DMS114 treated with DMSO at 0.1 percent for 48 hours (cell line): ENCODE measurements around the gene CDKAL1.
"Not testable (repeated sequence)": the region's sequence is repeated elsewhere in the genome, so short reads cannot be mapped to it uniquely, and the experiment has no call there.

Experiments used
- DNase-seq: peaks from one replicate; lab custom pipeline; 2025; ENCODE audit not compliant: unreplicated experiment; lab: John Stamatoyannopoulos, UW

The CDKAL1 gene

GRCh38 chr6:20827798-20828197 lies 293.5 kb downstream of the CDKAL1 start:
- no peak for DNase-seq

GRCh38 chr6:20830576-20830975 lies 296.3 kb downstream of the CDKAL1 start:
- no peak for DNase-seq

GRCh38 chr6:20831251-20831650 lies 297.0 kb downstream of the CDKAL1 start:
- DNase-seq: not testable (repeated sequence)

- no peak for DNase-seq
These were observed 299.7 kb downstream of the CDKAL1 start for GRCh38 chr6:20833881-20834515.

GRCh38 chr6:20835315-20836010 lies 301.2 kb downstream of the CDKAL1 start:
- no peak for DNase-seq

GRCh38 chr6:20837189-20837588 lies 302.9 kb downstream of the CDKAL1 start:
- DNase-seq: no peak

- DNase-seq: no peak
These were observed 303.9 kb downstream of the CDKAL1 start for GRCh38 chr6:20838113-20838512.

- DNase-seq: no peak
These were observed 305.4 kb downstream of the CDKAL1 start for GRCh38 chr6:20839630-20840029.

- no peak for DNase-seq
These were observed 306.4 kb downstream of the CDKAL1 start for GRCh38 chr6:20840675-20841074.

GRCh38 chr6:20841806-20842205 lies 307.5 kb downstream of the CDKAL1 start:
- DNase-seq: no peak

- DNase-seq: no peak
These were observed 311.3 kb downstream of the CDKAL1 start for GRCh38 chr6:20845592-20845991.

- DNase-seq: no peak
These were observed 312.4 kb downstream of the CDKAL1 start for GRCh38 chr6:20846602-20847028.

- no peak for DNase-seq
These were observed 313.6 kb downstream of the CDKAL1 start for GRCh38 chr6:20847904-20848303.

GRCh38 chr6:20850686-20851416 lies 316.6 kb downstream of the CDKAL1 start:
- DNase-seq: no peak

- no peak for DNase-seq
These were observed 317.5 kb downstream of the CDKAL1 start for GRCh38 chr6:20851795-20852194.

- DNase-seq: no peak
These were observed 319.6 kb downstream of the CDKAL1 start for GRCh38 chr6:20853828-20854227.

- no peak for DNase-seq
These were observed 322.5 kb downstream of the CDKAL1 start for GRCh38 chr6:20856681-20857288.

- DNase-seq: no peak
These were observed 327.2 kb downstream of the CDKAL1 start for GRCh38 chr6:20861481-20861880.

GRCh38 chr6:20866036-20866435 lies 331.8 kb downstream of the CDKAL1 start:
- DNase-seq: no peak

GRCh38 chr6:20866935-20867703 lies 332.9 kb downstream of the CDKAL1 start:
- no peak for DNase-seq
